MM.1S (cell line): ENCODE measurements around the gene PRKAR2B.

Experiments
- DNase-seq: peaks from one replicate; pipeline ENCODE4 v3.0.0-alpha.2; 2015
- H2AFZ ChIP-seq: fragments of 300-600 bp; sonication (generic); 2 replicates; pipeline ENCODE4 v1.6.0; 2016; ENCODE audit warnings: antibody characterized with exemption, low read length
- H3F3A ChIP-seq: fragments of 300-600 bp; sonication (generic); 2 replicates; pipeline ENCODE4 v1.6.1; 2016; ENCODE audit warnings: mild to moderate bottlenecking, antibody characterized with exemption, low read length, moderate library complexity, mixed read lengths; ENCODE audit not compliant: insufficient read depth
- H3K27ac ChIP-seq: fragments of 300-600 bp; sonication (generic); 2 replicates; pipeline ENCODE4 v1.5.1; 2016; ENCODE audit warnings: mild to moderate bottlenecking, low read length
- H3K27me3 ChIP-seq: fragments of 300-600 bp; sonication (generic); replicated peaks from 2 replicates; pipeline ENCODE4 v1.6.0; 2016; ENCODE audit warnings: low read length; ENCODE audit not compliant: insufficient read depth
- H3K36me3 ChIP-seq: fragments of 300-600 bp; sonication (generic); replicated peaks from 2 replicates; pipeline ENCODE4 v1.6.1; 2016; ENCODE audit warnings: mild to moderate bottlenecking, low read length, mixed read lengths; ENCODE audit not compliant: insufficient read depth
- H3K4me1 ChIP-seq: fragments of 300-600 bp; sonication (generic); 2 replicates; pipeline ENCODE4 v1.6.1; 2016; ENCODE audit warnings: low read length, mixed read lengths
- H3K4me2 ChIP-seq: fragments of 300-600 bp; sonication (generic); 2 replicates; pipeline ENCODE4 v1.6.0; 2016; ENCODE audit warnings: low read depth, low read length
- H3K4me3 ChIP-seq: fragments of 300-600 bp; sonication (generic); 2 replicates; pipeline ENCODE4 v1.5.1; 2016; ENCODE audit warnings: low read length, mixed read lengths
- H3K79me2 ChIP-seq: fragments of 300-600 bp; sonication (generic); 2 replicates; pipeline ENCODE4 v1.6.1; 2016; ENCODE audit warnings: mixed run types, low read length, mixed read lengths
- H3K9ac ChIP-seq: fragments of 300-600 bp; sonication (generic); 2 replicates; pipeline ENCODE4 v1.6.1; 2016; ENCODE audit warnings: low read length, mixed read lengths
- H3K9me2 ChIP-seq: fragments of 300-600 bp; sonication (generic); replicated peaks from 2 replicates; pipeline ENCODE4 v1.6.1; 2016; ENCODE audit warnings: mild to moderate bottlenecking, low read length, mixed read lengths; ENCODE audit not compliant: insufficient read depth
- H3K9me3 ChIP-seq: fragments of 300-600 bp; sonication (generic); replicated peaks from 2 replicates; pipeline ENCODE4 v1.6.1; 2016; ENCODE audit warnings: mild to moderate bottlenecking, low read length, mixed read lengths; ENCODE audit not compliant: insufficient read depth
- H4K20me1 ChIP-seq: fragments of 300-600 bp; sonication (generic); 2 replicates; pipeline ENCODE4 v1.6.1; 2016; ENCODE audit warnings: mild to moderate bottlenecking, low read length, moderate library complexity, mixed read lengths; ENCODE audit not compliant: insufficient read depth
- CTCF ChIP-seq: fragments of 300-600 bp; sonication (generic); IDR thresholded peaks from 2 replicates; pipeline ENCODE4 v1.5.1; 2016; ENCODE audit warnings: antibody characterized with exemption, low read length, mixed read lengths
- EZH2 ChIP-seq: fragments of 300-600 bp; sonication (generic); optimal IDR thresholded peaks from 2 replicates; pipeline ENCODE3; 2017; ENCODE audit warnings: low read depth, mild to moderate bottlenecking, antibody characterized with exemption, low read length, mixed read lengths
- EZH2phosphoT487 ChIP-seq: fragments of 300-600 bp; sonication (generic); IDR thresholded peaks from 2 replicates; pipeline ENCODE4 v1.6.1; 2018; ENCODE audit warnings: antibody characterized with exemption, low read length

The PRKAR2B gene

DNA sequence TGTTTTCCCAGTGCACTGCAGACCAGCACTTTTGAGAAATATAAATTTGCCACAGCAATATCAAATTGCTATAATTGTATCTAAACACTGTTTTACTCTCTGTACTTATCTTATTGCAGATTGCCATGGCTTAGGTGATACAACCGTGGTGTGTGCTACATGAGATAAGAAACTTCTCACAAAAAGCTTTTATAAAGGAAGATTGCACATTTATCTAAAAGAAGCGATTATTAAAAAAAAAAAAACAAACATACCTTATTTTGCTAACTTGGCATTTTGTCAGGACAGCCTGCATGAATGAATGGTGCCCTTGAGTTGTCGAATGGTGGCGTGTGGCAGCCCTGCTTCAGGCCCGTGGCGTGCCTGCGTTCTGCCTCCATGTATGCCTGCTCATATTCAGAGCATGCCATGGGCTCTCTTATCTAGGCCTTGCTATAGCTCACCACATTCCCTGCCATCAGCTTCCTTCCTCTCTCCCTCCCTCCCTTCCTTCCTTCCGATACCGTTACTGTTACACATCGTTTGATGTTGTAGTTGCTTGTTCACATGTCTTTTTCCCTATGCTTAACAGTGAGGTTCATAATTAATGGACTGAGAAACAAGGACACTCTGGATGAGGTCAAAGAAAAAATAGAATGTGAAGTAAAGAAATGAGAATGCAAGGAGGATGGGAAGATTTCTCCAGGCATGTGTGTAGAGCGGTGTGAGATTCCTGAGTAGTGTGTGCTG lies 34.9 kb downstream of the PRKAR2B start:
- no peak overlapping the region for H3K4me3 ChIP-seq
- no peaks in the 10 kb centered on the region for H3K36me3 ChIP-seq
- DNase-seq, result no peak
- no peaks in the 10 kb centered on the region for H3K27me3 ChIP-seq
- H3K4me2 ChIP-seq, result no peak overlapping the region
- no peaks in the 10 kb centered on the region; the same call in 1 of the 2 replicates for H3K9me2 ChIP-seq
- no peak overlapping the region for H2AFZ ChIP-seq
- peaks cover 9% of the 10 kb centered on the region for H3K4me1 ChIP-seq
- H4K20me1 ChIP-seq, result no peaks in the 10 kb centered on the region
- H3F3A ChIP-seq, result no peaks in the 10 kb centered on the region
- H3K9ac ChIP-seq, result no peak overlapping the region
- TF ChIP-seq EZH2 (no peak), EZH2phosphoT487 (no peak), CTCF (no peak)
- H3K27ac ChIP-seq, result no peak overlapping the region
- H3K79me2 ChIP-seq, result no peaks in the 10 kb centered on the region
- H3K9me3 ChIP-seq, result no peaks in the 10 kb centered on the region

- Histone ChIP-seq H4K20me1 (no peaks in the 10 kb centered on the region), H3K4me2 (no peak overlapping the region), H3K79me2 (no peaks in the 10 kb centered on the region), H3K27me3 (no peaks in the 10 kb centered on the region), H3K9ac (no peak overlapping the region), H3K27ac (no peak overlapping the region), H3K4me3 (no peak overlapping the region), H3K36me3 (no peaks in the 10 kb centered on the region), H3F3A (no peaks in the 10 kb centered on the region), H3K4me1 (peaks cover 9% of the 10 kb centered on the region), H3K9me3 (no peaks in the 10 kb centered on the region), H3K9me2 (no peaks in the 10 kb centered on the region; the same call in 1 of the 2 replicates), H2AFZ (no peak overlapping the region)
- TF ChIP-seq EZH2 (no peak), EZH2phosphoT487 (no peak), CTCF (no peak)
- DNase-seq, result no peak
These were observed 35.6 kb downstream of the PRKAR2B start for GRCh38 chr7:107080099-107080505.

GRCh38 chr7:107080533-107080932 lies 36.0 kb downstream of the PRKAR2B start:
- peaks cover 9% of the 10 kb centered on the region for H3K4me1 ChIP-seq
- H3F3A ChIP-seq, result no peaks in the 10 kb centered on the region
- DNase-seq, result no peak
- H3K79me2 ChIP-seq, result no peaks in the 10 kb centered on the region
- H3K4me2 ChIP-seq, result no peak overlapping the region
- H3K27ac ChIP-seq, result no peak overlapping the region
- H3K36me3 ChIP-seq, result no peaks in the 10 kb centered on the region
- no peaks in the 10 kb centered on the region; the same call in 1 of the 2 replicates for H3K9me2 ChIP-seq
- TF ChIP-seq EZH2phosphoT487, result no peak
- TF ChIP-seq EZH2, result no peak
- TF ChIP-seq CTCF, result no peak
- H4K20me1 ChIP-seq, result no peaks in the 10 kb centered on the region
- no peaks in the 10 kb centered on the region for H3K9me3 ChIP-seq
- no peak overlapping the region for H3K4me3 ChIP-seq
- no peak overlapping the region for H3K9ac ChIP-seq
- no peaks in the 10 kb centered on the region for H3K27me3 ChIP-seq
- no peak overlapping the region for H2AFZ ChIP-seq
